Heart left ventricle (tissue), 16 donors: Measurements from ENCODE around the gene ITGB6. TPM values are rescaled to one million over a fixed set of nuclear protein-coding genes. Genes with fewer than 3 reads are reported as not detected.

ENCODE experiments used
- ATAC-seq, 4 donors: fragments of 200-7000 bp; cut with Tn5 transposase; one replicate each; pipeline ENCODE4 v1.9.1; 2020 to 2022; ENCODE audit warnings: moderate library complexity in 4 of 4, mild to moderate bottlenecking in 3 of 4, moderate number of reproducible peaks in 1 of 4
- DNase-seq, 5 donors: peaks; one replicate each; pipeline ENCODE4 v3.0.0-alpha.2; 2020
- H3K27ac ChIP-seq, 12 donors: fragments of 200-600 bp; sonication (generic) in 4 of 12; one replicate each; pipeline versions ENCODE4 v1.5.0 to v1.8.0; 2016 to 2022; ENCODE audit warnings: mild to moderate bottlenecking in 2 of 12
- H3K27me3 ChIP-seq, 9 donors: fragments of 200-600 bp; sonication (generic) in 2 of 9; one replicate each; pipeline versions ENCODE4 v1.5.1 to v1.8.0; 2016 to 2022; ENCODE audit warnings: mild to moderate bottlenecking in 3 of 9
- H3K36me3 ChIP-seq, 9 donors: fragments of 200-600 bp; sonication (generic) in 2 of 9; one replicate each; pipeline versions ENCODE4 v1.5.0 to v1.8.0; 2018 to 2022; ENCODE audit warnings: mild to moderate bottlenecking in 2 of 9
- H3K4me1 ChIP-seq, 12 donors: fragments of 200-600 bp; sonication (generic) in 4 of 12; one replicate each; pipeline versions ENCODE4 v1.5.0 to v1.8.0; 2016 to 2022; ENCODE audit warnings: mild to moderate bottlenecking in 3 of 12
- H3K4me3 ChIP-seq, 12 donors: fragments of 200-600 bp; sonication (generic) in 4 of 12; one replicate each; pipeline versions ENCODE4 v1.5.0 to v1.8.0; 2017 to 2022; ENCODE audit warnings: mild to moderate bottlenecking in 9 of 12, moderate library complexity in 4 of 12
- H3K9me3 ChIP-seq, 12 donors: fragments of 200-600 bp; sonication (generic) in 4 of 12; one replicate each; pipeline versions ENCODE4 v1.5.0 to v1.8.0; 2016 to 2022; ENCODE audit warnings: mild to moderate bottlenecking in 1 of 12
- CTCF ChIP-seq, 12 donors: fragments of 200-600 bp; sonication (generic) in 4 of 12; IDR thresholded peaks; one replicate each; pipeline versions ENCODE4 v1.5.0 to v1.8.0; 2018 to 2022; ENCODE audit warnings: antibody characterized with exemption in 12 of 12, mild to moderate bottlenecking in 5 of 12
- POLR2A ChIP-seq, 2 donors: fragments of 450-650 bp; IDR thresholded peaks; one replicate each; pipeline ENCODE4 v1.6.1; 2017; ENCODE audit warnings: antibody characterized with exemption in 2 of 2, mild to moderate bottlenecking in 2 of 2, moderate library complexity in 2 of 2
- WGBS, 4 donors: extraction: QIAGEN DNeasy Blood & Tissue Kit in 2 of 4; methylation state at CpG; one replicate each; pipeline versions ENCODE4 v1.1.5 to v1.1.7; 2013 to 2018; 5-methylcytosine and 5-hydroxymethylcytosine counted together
- intact Hi-C, 10 donors: fragments of 100-400 bp; cut with DNase I; formaldehyde crosslinking; loops; one replicate each; pipeline versions ENCODE4 v1.11.1 to v1.14.2; 2022
- polyA plus RNA-seq, 2 donors: library from polyadenylated mRNA; stranded (reverse); fragments of 200-250 nt; gene quantifications; one replicate each; pipeline ENCODE4 v1.2.3, GENCODE V29; 2013
- total RNA-seq, 9 donors: library from RNA; depleted of rRNA in 2 of 9; stranded (reverse); fragments of >200 nt in 2 of 9; fragmentation: NEBNext Ultra II Directional in 3 of 9; extraction: Animal tissue kit (Norgen Biotek cat#: 25700) in 3 of 9; gene quantifications; one replicate each; pipeline versions ENCODE4 v1.1.0 to v1.2.4, GENCODE V29; 2016 to 2023
- donor health status: ischemic (EF 13 %, LVEDD 7.1; RV severe dilation, severe dysfunction).
- donor health status: healthy with polysubstance abuse.
- donor health status: DM: no; HTN: yes; CAD: no.
- donor health status: DM: no; HTN: no; CAD: no.
- donor health status: ischemic (EF 25% LVEDD 6.9; RV normal size, moderate dysfunction).
- donor health status: ischemic (EF 25% LVEDD 5.7; RV mildly dilated, moderate dysfunction).
- donor health status: healthy.
- donor health status: DM: yes; HTN: yes; CAD: no.
- donor health status: ischemic (EF 35%, LVEDD 5.7; RV mildly dilated, moderate dysfunction).
- donor health status: nonischemic (EF 11% LVEDD 7.7; RV severe dilation, severe dysfunction).
- donor health status: DM: yes; HTN: yes; CAD: no.
- donor health status: PGD.
- donor health status: ischemic (EF 29% LVEDD 5.4; RV normal size, mild dysfunction).
- donor health status: nonischemic (EF 23%, LVEDD 6.1; RV moderate dilation, normal function).

The ITGB6 gene
- total and polyA plus RNA-seq, 11 donors, result 0.27 to 4.2 (median 0.75) TPM

GRCh38 chr2:160228141-160228917 is 28.3 kb upstream of the ITGB6 start:
- ATAC-seq (peak in 1 of 4 donors; percentile 44), DNase-seq (no peak)
- H3K27ac ChIP-seq, result peak overlapping the region in 1 of 12 donors; percentile 18
- no peaks in the 10 kb centered on the region for H3K36me3 ChIP-seq
- TF ChIP-seq CTCF (IDR thresholded peaks at IDR 0.05), result no peak
- H3K9me3 ChIP-seq, result no peaks in the 10 kb centered on the region
- H3K27me3 ChIP-seq, result no peaks in the 10 kb centered on the region
- WGBS, 4 donors, result 50 to 57% (median 53%) methylated on average over 5 of the region's 5 CpGs
- H3K4me1 ChIP-seq, result peaks cover 0 to 33% (median 1%) of the 10 kb centered on the region in 12 donors
- intact Hi-C loops, result no loop called here
- no peak overlapping the region for H3K4me3 ChIP-seq

- intact Hi-C loops, result no loop called here
- H3K4me3 ChIP-seq, result no peak overlapping the region
- no peaks in the 10 kb centered on the region for H3K27me3 ChIP-seq
- DNase-seq, result no peak
- no peaks in the 10 kb centered on the region for H3K36me3 ChIP-seq
- ATAC-seq, result peak in 1 of 4 donors; percentile 16
- H3K4me1 ChIP-seq, result peaks cover 0 to 33% (median 2%) of the 10 kb centered on the region in 12 donors
- no peak overlapping the region for H3K27ac ChIP-seq
- 51 to 58% (median 54%) methylated on average over 5 of the region's 5 CpGs for whole genome bisulfite sequencing, 4 donors
- TF ChIP-seq POLR2A (IDR thresholded peaks at IDR 0.05) (no peak), CTCF (IDR thresholded peaks at IDR 0.05) (no peak)
- H3K9me3 ChIP-seq, result no peaks in the 10 kb centered on the region
Measured at GRCh38 chr2:160227293-160227915, 27.3 kb upstream of the ITGB6 start.

GRCh38 chr2:160226367-160226766 is 26.3 kb upstream of the ITGB6 start:
- intact Hi-C loops, result no loop called here
- Histone ChIP-seq H3K27ac (no peak overlapping the region), H3K9me3 (no peaks in the 10 kb centered on the region), H3K4me3 (no peak overlapping the region), H3K4me1 (peaks cover 0 to 36% (median 12%) of the 10 kb centered on the region in 12 donors), H3K36me3 (no peaks in the 10 kb centered on the region), H3K27me3 (no peaks in the 10 kb centered on the region)
- 81 to 93% (median 92%) methylated on average over 4 to 5 of the region's 5 CpGs for WGBS, 4 donors
- no peak for TF ChIP-seq POLR2A (IDR thresholded peaks at IDR 0.05)
- no peak for TF ChIP-seq CTCF (IDR thresholded peaks at IDR 0.05)
- DNase-seq (no peak), ATAC-seq (no peak)

- Histone ChIP-seq H3K9me3 (no peaks in the 10 kb centered on the region), H3K36me3 (no peaks in the 10 kb centered on the region), H3K4me3 (no peak overlapping the region), H3K27ac (no peak overlapping the region), H3K27me3 (no peaks in the 10 kb centered on the region), H3K4me1 (peaks cover 0 to 42% (median 18%) of the 10 kb centered on the region in 12 donors)
- intact Hi-C loops, result no loop called here
- ATAC-seq, result no peak
- no peak for TF ChIP-seq POLR2A (IDR thresholded peaks at IDR 0.05)
- no peak for TF ChIP-seq CTCF (IDR thresholded peaks at IDR 0.05)
- no peak for DNase-seq
- WGBS, 4 donors, result 53 to 83% (median 72%) methylated on average over 4 of the region's 4 CpGs
Measured at GRCh38 chr2:160225722-160226121, 25.6 kb upstream of the ITGB6 start.
